ENCODE data around the gene GRIP2.

The GRIP2 gene

DNA sequence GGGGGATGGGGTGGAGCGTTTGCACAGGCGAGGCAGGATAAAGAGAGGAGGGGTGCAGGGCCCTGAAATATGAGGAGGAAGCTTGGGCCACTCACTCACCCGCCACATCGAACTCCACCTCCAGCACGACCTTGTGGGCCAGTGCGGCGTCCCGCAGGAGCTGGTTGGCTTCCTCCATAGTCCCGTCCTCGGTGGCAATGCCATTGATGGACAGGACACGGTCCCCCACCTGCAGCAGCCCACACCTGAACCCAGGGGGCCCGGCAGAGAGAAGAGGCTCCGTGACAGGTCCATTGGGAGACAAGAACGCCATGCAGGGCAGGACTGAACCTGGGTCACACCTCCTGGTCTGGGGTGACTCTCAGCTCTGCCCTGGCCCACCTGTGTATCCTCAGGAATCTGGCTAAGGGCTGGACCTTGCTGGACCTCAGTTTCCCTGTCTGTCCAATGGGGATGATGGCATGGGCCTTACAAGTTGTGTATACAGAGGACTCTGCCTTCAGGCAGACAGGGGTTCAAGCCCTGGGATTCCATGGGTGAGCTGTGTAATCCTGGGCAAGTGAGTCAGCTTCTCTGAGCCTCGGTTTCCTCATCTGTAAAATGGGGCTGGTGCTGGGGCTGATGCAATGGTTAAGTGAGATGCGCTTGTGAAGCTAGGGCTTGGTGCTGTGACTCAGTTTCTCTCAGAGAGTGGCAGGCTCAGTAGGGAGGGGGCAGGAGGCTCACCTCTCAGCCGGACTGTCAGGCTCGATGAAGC lies 26.4 kb downstream of the GRIP2 start:
- TF ChIP-seq ZNF274 (IDR thresholded peaks at IDR 0.05; ENCODE audit: low read depth, low read length) (no peak), YY1 (IDR thresholded peaks at IDR 0.05; ENCODE audit: insufficient read depth, insufficient read length) (no peak), SUZ12 (IDR thresholded peaks at IDR 0.05; ENCODE audit: extremely low read depth, insufficient read depth, insufficient read length) (no peak)

GRCh38 chr3:14512942-14513327 lies 27.2 kb downstream of the GRIP2 start:
- no peak for DNase-seq (ENCODE audit: low read depth, low spot score)
- no peaks in the 10 kb centered on the region for H3K36me3 ChIP-seq (ENCODE audit: insufficient read depth, insufficient read length, low read length)
- no peak for TF ChIP-seq YY1 (IDR thresholded peaks at IDR 0.05; ENCODE audit: insufficient read depth, insufficient read length)
- no peak for TF ChIP-seq SUZ12 (IDR thresholded peaks at IDR 0.05; ENCODE audit: extremely low read depth, insufficient read depth, insufficient read length)
- no peak for TF ChIP-seq ZNF274 (IDR thresholded peaks at IDR 0.05; ENCODE audit: low read depth, low read length)
- H3K9me3 ChIP-seq (ENCODE audit: insufficient read depth, low read length): no peaks in the 10 kb centered on the region
- no peaks in the 10 kb centered on the region for H3K27me3 ChIP-seq (ENCODE audit: insufficient read depth, insufficient read length)
- H3K9ac ChIP-seq (ENCODE audit: insufficient read length, low read depth): no peak overlapping the region
- peaks cover 15% of the 10 kb centered on the region for H3K4me1 ChIP-seq (ENCODE audit: insufficient read depth, insufficient read length)
- no peak overlapping the region for H3K4me3 ChIP-seq (ENCODE audit: insufficient read length, low read depth)

More for the DNA sequence above, 26.4 kb downstream of the GRIP2 start:
- Histone ChIP-seq H3K9me3 (ENCODE audit: insufficient read depth, low read length) (no peaks in the 10 kb centered on the region), H3K9ac (ENCODE audit: insufficient read length, low read depth) (no peak overlapping the region), H3K36me3 (ENCODE audit: insufficient read depth, insufficient read length, low read length) (no peaks in the 10 kb centered on the region), H3K4me1 (ENCODE audit: insufficient read depth, insufficient read length) (peaks cover 18% of the 10 kb centered on the region), H3K4me3 (ENCODE audit: insufficient read length, low read depth) (no peak overlapping the region), H3K27me3 (ENCODE audit: insufficient read depth, insufficient read length) (no peaks in the 10 kb centered on the region)
- no peak for DNase-seq (ENCODE audit: low read depth, low spot score)

- Histone ChIP-seq H3K4me3 (ENCODE audit: insufficient read length, low read depth) (no peak overlapping the region), H3K9me3 (ENCODE audit: insufficient read depth, low read length) (no peaks in the 10 kb centered on the region), H3K27me3 (ENCODE audit: insufficient read depth, insufficient read length) (no peaks in the 10 kb centered on the region), H3K36me3 (ENCODE audit: insufficient read depth, insufficient read length, low read length) (no peaks in the 10 kb centered on the region), H3K4me1 (ENCODE audit: insufficient read depth, insufficient read length) (peaks cover 11% of the 10 kb centered on the region), H3K9ac (ENCODE audit: insufficient read length, low read depth) (no peak overlapping the region)
- DNase-seq (ENCODE audit: low read depth, low spot score): no peak
- TF ChIP-seq SUZ12 (IDR thresholded peaks at IDR 0.05; ENCODE audit: extremely low read depth, insufficient read depth, insufficient read length) (no peak), YY1 (IDR thresholded peaks at IDR 0.05; ENCODE audit: insufficient read depth, insufficient read length) (no peak), ZNF274 (IDR thresholded peaks at IDR 0.05; ENCODE audit: low read depth, low read length) (no peak)
Observed at GRCh38 chr3:14512281-14512941, 27.7 kb downstream of the GRIP2 start.

DNA sequence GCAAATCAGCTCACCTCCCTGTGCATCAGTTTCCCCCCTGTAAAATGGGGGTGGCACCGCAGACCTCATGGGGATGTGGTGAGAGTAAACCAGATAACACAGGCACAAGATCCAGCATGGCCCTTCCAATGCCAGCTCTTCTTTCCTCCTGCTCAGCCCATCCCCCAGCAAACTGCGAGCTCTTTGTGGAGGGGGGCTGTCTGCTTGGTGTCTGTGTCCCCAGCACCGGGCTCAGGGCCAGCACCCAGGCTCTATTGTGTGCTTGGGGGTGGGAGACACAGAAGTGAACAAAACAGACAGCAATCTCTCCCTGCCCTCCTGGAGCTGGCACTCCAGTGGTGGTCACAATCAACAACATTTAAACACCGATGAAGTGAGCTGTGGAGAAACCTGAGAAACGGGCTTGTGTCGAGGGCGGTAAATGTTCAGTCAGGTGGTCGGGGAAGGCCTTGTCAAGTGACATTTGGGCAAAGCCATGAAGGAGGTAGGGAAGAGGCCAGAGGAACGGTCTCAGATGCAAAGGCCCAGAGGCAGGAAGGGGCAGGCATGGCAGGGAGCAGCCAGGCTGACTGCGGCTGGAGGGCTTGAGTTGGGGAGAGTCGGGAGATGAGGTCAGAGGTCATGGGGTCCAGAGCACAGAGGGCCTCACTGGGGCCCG lies 28.4 kb downstream of the GRIP2 start:
- DNase-seq (ENCODE audit: low read depth, low spot score): no peak
- no peak overlapping the region for H3K9ac ChIP-seq (ENCODE audit: insufficient read length, low read depth)
- no peaks in the 10 kb centered on the region for H3K27me3 ChIP-seq (ENCODE audit: insufficient read depth, insufficient read length)
- H3K4me3 ChIP-seq (ENCODE audit: insufficient read length, low read depth): no peak overlapping the region
- TF ChIP-seq SUZ12 (IDR thresholded peaks at IDR 0.05; ENCODE audit: extremely low read depth, insufficient read depth, insufficient read length) (no peak), ZNF274 (IDR thresholded peaks at IDR 0.05; ENCODE audit: low read depth, low read length) (no peak), YY1 (IDR thresholded peaks at IDR 0.05; ENCODE audit: insufficient read depth, insufficient read length) (no peak)
- no peaks in the 10 kb centered on the region for H3K36me3 ChIP-seq (ENCODE audit: insufficient read depth, insufficient read length, low read length)
- H3K4me1 ChIP-seq (ENCODE audit: insufficient read depth, insufficient read length): peaks cover 7% of the 10 kb centered on the region
- no peaks in the 10 kb centered on the region for H3K9me3 ChIP-seq (ENCODE audit: insufficient read depth, low read length)

DNA sequence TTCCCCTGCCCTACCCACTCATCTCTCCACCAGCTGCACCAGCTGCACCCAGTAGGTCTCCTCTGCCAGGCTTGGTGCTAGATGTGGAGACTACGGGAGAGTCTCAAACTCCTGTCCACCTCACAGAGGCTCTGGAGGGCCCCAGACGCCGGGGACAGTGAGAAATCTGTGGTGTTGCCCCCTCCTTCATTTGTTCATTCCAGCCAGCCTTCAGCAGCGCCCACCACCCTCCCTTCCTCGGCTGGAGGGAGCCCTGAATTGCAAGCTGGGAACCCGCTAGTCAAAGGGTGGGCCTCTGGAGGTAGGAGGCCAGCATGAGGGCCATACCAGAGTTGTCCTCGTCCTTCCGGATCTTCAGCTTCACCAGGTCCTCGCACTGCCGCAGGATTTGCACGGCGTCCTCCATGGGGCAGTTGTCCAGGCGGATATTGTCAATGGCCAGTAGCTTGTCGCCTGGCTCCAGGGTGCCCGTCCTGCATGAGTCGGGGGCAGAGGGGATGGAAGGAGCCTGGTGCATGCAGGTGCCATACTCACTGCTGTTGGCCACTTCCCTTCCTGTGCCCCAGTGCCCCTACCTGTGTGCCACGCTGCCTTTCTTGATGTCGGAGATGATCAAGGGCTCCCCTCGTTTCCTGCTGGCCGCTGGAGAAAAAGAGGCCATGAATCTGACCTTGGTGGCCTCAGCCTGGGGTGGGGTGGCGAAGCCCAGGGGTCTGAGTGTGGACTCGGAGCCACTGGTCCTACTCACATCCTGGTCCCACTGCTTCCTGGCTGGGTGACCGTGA lies 29.1 kb downstream of the GRIP2 start:
- no peak overlapping the region for H3K4me3 ChIP-seq (ENCODE audit: insufficient read length, low read depth)
- H3K27me3 ChIP-seq (ENCODE audit: insufficient read depth, insufficient read length): no peaks in the 10 kb centered on the region
- TF ChIP-seq YY1 (IDR thresholded peaks at IDR 0.05; ENCODE audit: insufficient read depth, insufficient read length) (no peak), SUZ12 (IDR thresholded peaks at IDR 0.05; ENCODE audit: extremely low read depth, insufficient read depth, insufficient read length) (no peak), ZNF274 (IDR thresholded peaks at IDR 0.05; ENCODE audit: low read depth, low read length) (no peak)
- peaks cover 7% of the 10 kb centered on the region for H3K4me1 ChIP-seq (ENCODE audit: insufficient read depth, insufficient read length)
- no peak for DNase-seq (ENCODE audit: low read depth, low spot score)
- H3K9me3 ChIP-seq (ENCODE audit: insufficient read depth, low read length): no peaks in the 10 kb centered on the region
- no peaks in the 10 kb centered on the region for H3K36me3 ChIP-seq (ENCODE audit: insufficient read depth, insufficient read length, low read length)
- no peak overlapping the region for H3K9ac ChIP-seq (ENCODE audit: insufficient read length, low read depth)

GRCh38 chr3:14509796-14510100 lies 30.4 kb downstream of the GRIP2 start:
- Histone ChIP-seq H3K9me3 (ENCODE audit: insufficient read depth, low read length) (no peaks in the 10 kb centered on the region), H3K4me3 (ENCODE audit: insufficient read length, low read depth) (no peak overlapping the region), H3K9ac (ENCODE audit: insufficient read length, low read depth) (no peak overlapping the region), H3K4me1 (ENCODE audit: insufficient read depth, insufficient read length) (peaks cover 7% of the 10 kb centered on the region), H3K27me3 (ENCODE audit: insufficient read depth, insufficient read length) (no peaks in the 10 kb centered on the region), H3K36me3 (ENCODE audit: insufficient read depth, insufficient read length, low read length) (no peaks in the 10 kb centered on the region)
- no peak for DNase-seq (ENCODE audit: low read depth, low spot score)
- TF ChIP-seq ZNF274 (IDR thresholded peaks at IDR 0.05; ENCODE audit: low read depth, low read length) (no peak), YY1 (IDR thresholded peaks at IDR 0.05; ENCODE audit: insufficient read depth, insufficient read length) (no peak), SUZ12 (IDR thresholded peaks at IDR 0.05; ENCODE audit: extremely low read depth, insufficient read depth, insufficient read length) (no peak)
